HL-60 (cell line): ENCODE measurements around the gene OGFR.

ENCODE experiments used
- GABPA ChIP-seq: IDR thresholded peaks from 2 replicates; pipeline ENCODE4 v1.6.1; 2012; ENCODE audit warnings: low read depth
- POLR2AphosphoS5 ChIP-seq: IDR thresholded peaks from 2 replicates; pipeline ENCODE4 v1.6.1; 2012; ENCODE audit warnings: low read depth
- TF ChIP-seq, protein P1 (sequence below): IDR thresholded peaks from one replicate; pipeline ENCODE4 v1.5.1; 2011; ENCODE audit warnings: low read length, control low read depth, inconsistent platforms; ENCODE audit not compliant: insufficient read depth
- TF ChIP-seq, protein P2 (sequence below): IDR thresholded peaks from 2 replicates; pipeline ENCODE4 v1.6.1; 2012; ENCODE audit warnings: low read depth; ENCODE audit not compliant: insufficient replicate concordance

DNA sequence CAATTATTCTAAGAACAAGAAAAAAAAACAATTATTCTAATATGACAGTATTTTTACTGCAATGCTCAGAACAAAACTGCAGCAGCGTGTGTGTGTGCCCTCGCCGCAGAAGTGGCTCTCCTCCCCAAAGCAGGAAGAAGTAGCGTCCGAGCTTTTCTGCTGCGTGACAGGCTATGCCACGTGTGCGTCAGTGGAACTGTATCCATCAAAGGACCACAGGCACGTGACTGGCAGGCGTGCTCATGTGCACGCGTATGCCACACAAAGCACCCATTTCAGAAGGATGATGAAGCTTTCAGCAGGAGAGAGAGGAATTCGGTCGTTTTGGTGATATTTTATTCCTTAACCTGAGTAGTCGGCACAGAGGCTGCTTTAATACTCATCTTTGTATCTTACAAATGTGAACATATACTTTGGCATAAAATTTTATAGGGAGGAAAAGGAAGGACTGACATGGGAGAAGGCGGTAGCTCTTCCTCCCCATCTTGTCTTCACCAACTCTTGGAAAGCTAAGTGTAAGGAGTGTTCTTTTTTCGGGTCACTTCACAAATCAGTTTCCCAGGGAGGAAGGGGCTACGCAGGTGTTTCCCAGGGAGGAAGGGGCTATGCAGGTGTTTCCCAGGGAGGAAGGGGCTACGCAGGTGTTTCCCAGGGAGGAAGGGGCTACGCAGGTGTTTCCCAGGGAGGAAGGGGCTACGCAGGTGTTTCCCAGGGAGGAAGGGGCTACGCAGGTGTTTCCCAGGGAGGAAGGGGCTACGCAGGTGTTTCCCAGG is 53.6 kb downstream of the OGFR start:
- TF ChIP-seq, protein P1, sequence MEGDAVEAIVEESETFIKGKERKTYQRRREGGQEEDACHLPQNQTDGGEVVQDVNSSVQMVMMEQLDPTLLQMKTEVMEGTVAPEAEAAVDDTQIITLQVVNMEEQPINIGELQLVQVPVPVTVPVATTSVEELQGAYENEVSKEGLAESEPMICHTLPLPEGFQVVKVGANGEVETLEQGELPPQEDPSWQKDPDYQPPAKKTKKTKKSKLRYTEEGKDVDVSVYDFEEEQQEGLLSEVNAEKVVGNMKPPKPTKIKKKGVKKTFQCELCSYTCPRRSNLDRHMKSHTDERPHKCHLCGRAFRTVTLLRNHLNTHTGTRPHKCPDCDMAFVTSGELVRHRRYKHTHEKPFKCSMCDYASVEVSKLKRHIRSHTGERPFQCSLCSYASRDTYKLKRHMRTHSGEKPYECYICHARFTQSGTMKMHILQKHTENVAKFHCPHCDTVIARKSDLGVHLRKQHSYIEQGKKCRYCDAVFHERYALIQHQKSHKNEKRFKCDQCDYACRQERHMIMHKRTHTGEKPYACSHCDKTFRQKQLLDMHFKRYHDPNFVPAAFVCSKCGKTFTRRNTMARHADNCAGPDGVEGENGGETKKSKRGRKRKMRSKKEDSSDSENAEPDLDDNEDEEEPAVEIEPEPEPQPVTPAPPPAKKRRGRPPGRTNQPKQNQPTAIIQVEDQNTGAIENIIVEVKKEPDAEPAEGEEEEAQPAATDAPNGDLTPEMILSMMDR, result no peak
- TF ChIP-seq, protein P2, sequence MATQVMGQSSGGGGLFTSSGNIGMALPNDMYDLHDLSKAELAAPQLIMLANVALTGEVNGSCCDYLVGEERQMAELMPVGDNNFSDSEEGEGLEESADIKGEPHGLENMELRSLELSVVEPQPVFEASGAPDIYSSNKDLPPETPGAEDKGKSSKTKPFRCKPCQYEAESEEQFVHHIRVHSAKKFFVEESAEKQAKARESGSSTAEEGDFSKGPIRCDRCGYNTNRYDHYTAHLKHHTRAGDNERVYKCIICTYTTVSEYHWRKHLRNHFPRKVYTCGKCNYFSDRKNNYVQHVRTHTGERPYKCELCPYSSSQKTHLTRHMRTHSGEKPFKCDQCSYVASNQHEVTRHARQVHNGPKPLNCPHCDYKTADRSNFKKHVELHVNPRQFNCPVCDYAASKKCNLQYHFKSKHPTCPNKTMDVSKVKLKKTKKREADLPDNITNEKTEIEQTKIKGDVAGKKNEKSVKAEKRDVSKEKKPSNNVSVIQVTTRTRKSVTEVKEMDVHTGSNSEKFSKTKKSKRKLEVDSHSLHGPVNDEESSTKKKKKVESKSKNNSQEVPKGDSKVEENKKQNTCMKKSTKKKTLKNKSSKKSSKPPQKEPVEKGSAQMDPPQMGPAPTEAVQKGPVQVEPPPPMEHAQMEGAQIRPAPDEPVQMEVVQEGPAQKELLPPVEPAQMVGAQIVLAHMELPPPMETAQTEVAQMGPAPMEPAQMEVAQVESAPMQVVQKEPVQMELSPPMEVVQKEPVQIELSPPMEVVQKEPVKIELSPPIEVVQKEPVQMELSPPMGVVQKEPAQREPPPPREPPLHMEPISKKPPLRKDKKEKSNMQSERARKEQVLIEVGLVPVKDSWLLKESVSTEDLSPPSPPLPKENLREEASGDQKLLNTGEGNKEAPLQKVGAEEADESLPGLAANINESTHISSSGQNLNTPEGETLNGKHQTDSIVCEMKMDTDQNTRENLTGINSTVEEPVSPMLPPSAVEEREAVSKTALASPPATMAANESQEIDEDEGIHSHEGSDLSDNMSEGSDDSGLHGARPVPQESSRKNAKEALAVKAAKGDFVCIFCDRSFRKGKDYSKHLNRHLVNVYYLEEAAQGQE, result no peak
- TF ChIP-seq POLR2AphosphoS5 (no peak), GABPA (no peak)
